Thymus (tissue), 11 donors: ENCODE data around the gene PPFIA1. TPM values are rescaled to one million over a fixed set of nuclear protein-coding genes. Genes with fewer than 3 reads are reported as not detected.

Experiments
- DNase-seq, 9 donors: peaks; one replicate each; pipeline ENCODE4 v3.0.0-alpha.2; 2013; ENCODE audit warnings: low spot score in 9 of 9, low read depth in 6 of 9, missing footprints in 1 of 9
- H3K27ac ChIP-seq, 2 donors: one replicate each; pipeline ENCODE4 v1.5.1; 2013; ENCODE audit warnings: control low read depth in 1 of 2, low read depth in 1 of 2, low read length in 1 of 2, mild to moderate bottlenecking in 1 of 2, moderate library complexity in 1 of 2
- H3K27me3 ChIP-seq, 2 donors: one replicate each; pipeline ENCODE4 v1.5.1; 2013; ENCODE audit warnings: low read length in 1 of 2; ENCODE audit not compliant: control insufficient read depth in 2 of 2, insufficient read depth in 1 of 2
- H3K36me3 ChIP-seq, 2 donors: one replicate each; pipeline ENCODE4 v1.5.1; 2013; ENCODE audit warnings: low read length in 1 of 2, mild to moderate bottlenecking in 1 of 2, moderate library complexity in 1 of 2; ENCODE audit not compliant: control insufficient read depth in 2 of 2, insufficient read depth in 2 of 2
- H3K4me1 ChIP-seq, 2 donors: one replicate each; pipeline ENCODE4 v1.5.1; 2013; ENCODE audit warnings: low read length in 2 of 2; ENCODE audit not compliant: control insufficient read depth in 2 of 2, insufficient read depth in 2 of 2
- H3K4me3 ChIP-seq, 2 donors: one replicate each; pipeline ENCODE4 v1.5.1; 2013; ENCODE audit warnings: low read length in 2 of 2, control low read depth in 1 of 2, mild to moderate bottlenecking in 1 of 2
- H3K9me3 ChIP-seq, 2 donors: one replicate each; pipeline ENCODE4 v1.5.1; 2013; ENCODE audit warnings: low read length in 1 of 2, mild to moderate bottlenecking in 1 of 2; ENCODE audit not compliant: control insufficient read depth in 2 of 2, insufficient read depth in 1 of 2
- WGBS: extraction: QIAGEN DNeasy Blood & Tissue Kit; methylation state at CpG from one replicate; pipeline ENCODE4 v1.1.7; 2013; 5-methylcytosine and 5-hydroxymethylcytosine counted together
- polyA plus RNA-seq: library from polyadenylated mRNA; stranded (reverse); fragments of 200-250 nt; gene quantifications from one replicate; pipeline ENCODE4 v1.2.3, GENCODE V29; 2013
- total RNA-seq: library from RNA; stranded (reverse); fragments of 120-200 nt; gene quantifications from one replicate; pipeline ENCODE4 v1.2.4, GENCODE V29; 2013
- donor health status: healthy.

PPFIA1 gene
- total and polyA plus RNA-seq, 2 donors: 22.0 to 23.3 TPM

DNA sequence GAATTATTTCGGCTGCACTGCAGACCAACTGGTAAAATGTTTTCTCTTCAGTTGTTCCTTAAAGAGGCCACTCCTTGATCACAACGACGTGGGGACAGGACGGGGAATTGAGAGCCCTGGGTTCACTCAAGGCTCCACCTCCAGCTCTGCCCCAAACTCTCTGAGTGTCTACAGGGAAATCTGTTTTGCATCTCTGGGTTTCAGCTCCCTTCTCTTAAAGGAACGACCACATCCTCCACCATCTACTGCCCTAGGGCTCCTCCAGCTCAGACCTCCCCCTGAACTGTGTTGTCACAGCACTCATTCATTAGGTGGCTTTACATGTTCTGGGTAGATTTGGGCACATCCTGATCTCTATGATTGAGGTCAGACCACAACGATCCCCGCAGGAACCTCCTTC is 5.1 kb upstream of the PPFIA1 start:
- no peaks in the 10 kb centered on the region for H3K36me3 ChIP-seq
- H3K4me3 ChIP-seq: no peak overlapping the region
- H3K9me3 ChIP-seq: no peaks in the 10 kb centered on the region
- 48% methylated on average over 7 of the region's 7 CpGs for WGBS
- peaks cover 0 to 6% of the 10 kb centered on the region in 2 donors for H3K4me1 ChIP-seq
- H3K27ac ChIP-seq: no peak overlapping the region
- peaks cover 6 to 32% of the 10 kb centered on the region in 2 donors for H3K27me3 ChIP-seq
- no peak for DNase-seq

GRCh38 chr11:70267405-70267950 is 3.0 kb upstream of the PPFIA1 start:
- Histone ChIP-seq H3K27ac (no peak overlapping the region), H3K36me3 (no peaks in the 10 kb centered on the region), H3K4me1 (peaks cover 6 to 13% of the 10 kb centered on the region in 2 donors), H3K27me3 (peaks cover 6 to 34% of the 10 kb centered on the region in 2 donors), H3K9me3 (no peaks in the 10 kb centered on the region), H3K4me3 (no peak overlapping the region)
- no peak for DNase-seq
- 92% methylated on average over 5 of the region's 5 CpGs for whole genome bisulfite sequencing

GRCh38 chr11:70268526-70268925 is 2.0 kb upstream of the PPFIA1 start:
- H3K27ac ChIP-seq: no peak overlapping the region
- H3K9me3 ChIP-seq: no peaks in the 10 kb centered on the region
- peaks cover 5% of the 10 kb centered on the region in 2 donors for H3K36me3 ChIP-seq
- peaks cover 6 to 34% of the 10 kb centered on the region in 2 donors for H3K27me3 ChIP-seq
- H3K4me1 ChIP-seq: peaks cover 6 to 13% of the 10 kb centered on the region in 2 donors
- 86% methylated on average over 10 of the region's 10 CpGs for WGBS
- no peak overlapping the region for H3K4me3 ChIP-seq
- no peak for DNase-seq

DNA sequence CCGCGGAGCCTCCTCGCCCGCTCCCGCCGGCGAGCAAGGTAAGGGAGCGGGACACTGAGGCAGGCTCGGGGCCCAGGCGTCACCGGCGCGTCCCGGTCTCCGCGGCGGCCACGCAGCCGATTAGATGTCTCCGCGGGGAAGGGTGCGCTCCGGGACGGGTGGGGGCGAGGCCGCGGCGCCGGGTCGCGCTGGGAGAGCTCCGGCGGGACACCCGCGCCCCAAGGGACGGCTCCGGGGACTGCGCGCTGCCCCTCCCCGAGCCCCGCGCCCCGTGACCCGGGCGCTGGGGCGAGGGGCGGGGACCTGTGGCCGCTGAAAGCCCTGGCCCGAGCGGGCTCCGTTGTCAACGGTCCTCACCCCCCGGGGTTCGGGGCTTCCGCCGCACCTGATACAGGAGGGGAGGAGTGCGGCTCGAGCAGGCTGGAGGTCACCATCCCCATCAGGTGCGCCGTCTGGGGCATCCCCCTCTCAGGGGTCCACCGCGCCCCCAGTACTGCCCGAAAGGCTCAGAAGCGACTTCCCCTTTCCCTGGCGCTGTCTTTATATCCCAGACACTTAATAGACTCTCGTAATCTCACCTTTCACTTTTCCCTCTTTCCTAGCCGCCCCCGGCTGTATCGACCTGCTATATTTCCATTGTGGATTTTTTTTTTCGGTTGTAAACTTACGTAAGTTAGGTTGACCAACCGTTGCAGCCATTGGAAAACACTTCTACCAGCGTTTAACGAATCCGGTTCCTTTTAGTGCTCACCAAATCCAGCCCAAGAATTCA is 573 bp downstream of the PPFIA1 start:
- peak in 6 of 9 donors; percentile 6 to 52 (median 22) for DNase-seq
- WGBS: 1% methylated on average over 75 of the region's 75 CpGs
- Histone ChIP-seq H3K27me3 (peaks cover 6 to 29% of the 10 kb centered on the region in 2 donors), H3K4me3 (peak overlapping the region; percentile 62 to 98), H3K27ac (peak overlapping the region; percentile 11 to 64), H3K9me3 (no peaks in the 10 kb centered on the region), H3K4me1 (peaks cover 6 to 13% of the 10 kb centered on the region in 2 donors), H3K36me3 (peaks cover 20% of the 10 kb centered on the region in 2 donors)

- H3K9me3 ChIP-seq: no peaks in the 10 kb centered on the region
- no peak overlapping the region for H3K27ac ChIP-seq
- 23% methylated on average over 2 of the region's 2 CpGs for WGBS
- peaks cover 6 to 13% of the 10 kb centered on the region in 2 donors for H3K4me1 ChIP-seq
- DNase-seq: no peak
- H3K27me3 ChIP-seq: peaks cover 6 to 29% of the 10 kb centered on the region in 2 donors
- H3K36me3 ChIP-seq: peaks cover 20% of the 10 kb centered on the region in 2 donors
- H3K4me3 ChIP-seq: peak overlapping the region; percentile 62 to 98
These were observed 1.1 kb downstream of the PPFIA1 start for GRCh38 chr11:70271649-70271953.

- peaks cover 20% of the 10 kb centered on the region in 2 donors for H3K36me3 ChIP-seq
- H3K4me1 ChIP-seq: peaks cover 6 to 13% of the 10 kb centered on the region in 2 donors
- no peaks in the 10 kb centered on the region for H3K9me3 ChIP-seq
- H3K4me3 ChIP-seq: no peak overlapping the region
- no peak for DNase-seq
- H3K27me3 ChIP-seq: peaks cover 6 to 26% of the 10 kb centered on the region in 2 donors
- no peak overlapping the region for H3K27ac ChIP-seq
- WGBS: 92% methylated on average over 7 of the region's 7 CpGs
These were observed 1.5 kb downstream of the PPFIA1 start for GRCh38 chr11:70272009-70272408.

- peaks cover 28 to 30% of the 10 kb centered on the region in 2 donors for H3K36me3 ChIP-seq
- no peak overlapping the region for H3K27ac ChIP-seq
- H3K4me1 ChIP-seq: no peaks in the 10 kb centered on the region
- 97% methylated on average over 8 of the region's 8 CpGs for WGBS
- no peak for DNase-seq
- H3K9me3 ChIP-seq: no peaks in the 10 kb centered on the region
- no peaks in the 10 kb centered on the region for H3K27me3 ChIP-seq
- H3K4me3 ChIP-seq: no peak overlapping the region
These were observed 8.5 kb downstream of the PPFIA1 start for GRCh38 chr11:70278994-70279393.

DNA sequence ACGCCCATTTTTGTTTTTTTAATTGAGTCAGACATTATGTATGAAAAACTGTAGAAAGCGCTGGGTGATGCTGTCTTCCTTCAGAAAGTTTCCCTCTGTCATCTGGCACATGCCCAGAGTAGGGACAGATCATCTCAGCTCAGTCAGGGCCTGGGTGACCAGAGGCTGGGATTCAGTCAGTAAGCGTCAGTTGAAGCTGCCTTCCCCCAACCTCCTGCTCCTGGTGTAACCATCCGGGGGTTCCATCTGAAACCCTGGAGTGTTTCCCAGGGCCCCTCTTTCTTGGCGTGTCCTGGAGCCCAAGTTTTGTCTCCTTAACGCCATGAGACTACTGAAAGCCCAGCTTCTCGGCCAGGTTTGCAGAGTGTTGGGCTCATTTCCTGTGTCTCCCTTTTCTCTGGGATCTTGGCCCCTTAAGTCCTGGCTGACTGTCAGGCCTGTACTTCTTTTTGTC is 10.7 kb downstream of the PPFIA1 start:
- Histone ChIP-seq H3K27ac (peak overlapping the region in 1 of 2 donors; percentile 62), H3K36me3 (peaks cover 29 to 31% of the 10 kb centered on the region in 2 donors), H3K9me3 (no peaks in the 10 kb centered on the region), H3K4me3 (no peak overlapping the region), H3K4me1 (no peaks in the 10 kb centered on the region), H3K27me3 (no peaks in the 10 kb centered on the region)
- no peak for DNase-seq
- WGBS: 96% methylated on average over 7 of the region's 7 CpGs

- WGBS: 98% methylated on average over 4 of the region's 4 CpGs
- H3K27me3 ChIP-seq: no peaks in the 10 kb centered on the region
- H3K9me3 ChIP-seq: no peaks in the 10 kb centered on the region
These were observed 11.5 kb downstream of the PPFIA1 start for GRCh38 chr11:70282012-70282411.

More at GRCh38 chr11:70282012-70282411, 11.5 kb downstream of the PPFIA1 start:
- Histone ChIP-seq H3K36me3 (peaks cover 31 to 35% of the 10 kb centered on the region in 2 donors), H3K4me1 (no peaks in the 10 kb centered on the region), H3K4me3 (no peak overlapping the region), H3K27ac (no peak overlapping the region)
- DNase-seq: no peak
